A673 (cell line): ENCODE results near the gene PPP1R8. TPM values are rescaled to one million over a fixed set of nuclear protein-coding genes. Genes with fewer than 3 reads are reported as not detected.
"Not testable (repeated sequence)": the region's sequence is repeated elsewhere in the genome, so short reads cannot be mapped to it uniquely, and the experiment has no call there.

Experiments used
- BruUV-seq: library from RNA; stranded (reverse); fragments of 400-500 nt; replicated peaks from 2 replicates; lab custom pipeline; 2021; lab: Mats Ljungman, UMichigan
- CTCF ChIA-PET: fragments of 300-600 bp; sonication (Branson Sonifier 250); formaldehyde crosslinking; loops from one replicate; lab custom pipeline; 2022; ENCODE audit warnings: antibody characterized with exemption; lab: Charles Lee
- POLR2A ChIA-PET: fragments of 300-600 bp; sonication (Branson Sonifier 250); formaldehyde crosslinking; loops from one replicate; lab custom pipeline; 2022; ENCODE audit warnings: antibody characterized with exemption; ENCODE audit not compliant: low non-redundant PET; lab: Charles Lee
- DNase-seq: peaks from one replicate; pipeline ENCODE4 v3.0.0-alpha.2; 2015; ENCODE audit warnings: low spot score
- H3K27ac ChIP-seq: fragments of 200-600 bp; sonication (generic); 2 replicates; pipeline ENCODE4 v1.5.1; 2016; ENCODE audit warnings: mixed run types, low read depth, mild to moderate bottlenecking, mixed read lengths, antibody characterized with exemption, low read length; ENCODE audit not compliant: poor library complexity, severe bottlenecking
- H3K27me3 ChIP-seq: fragments of 200-600 bp; sonication (generic); replicated peaks from 2 replicates; pipeline ENCODE4 v1.6.1; 2017; ENCODE audit warnings: mixed run types, low read depth, mild to moderate bottlenecking, mixed read lengths, antibody characterized with exemption, low read length; ENCODE audit not compliant: insufficient read depth, poor library complexity
- H3K36me3 ChIP-seq: fragments of 200-600 bp; sonication (generic); 2 replicates; pipeline ENCODE4 v1.6.1; 2016; ENCODE audit warnings: mixed run types, mild to moderate bottlenecking, mixed read lengths, antibody characterized with exemption, low read length; ENCODE audit not compliant: insufficient read depth, poor library complexity, severe bottlenecking
- H3K4me1 ChIP-seq: fragments of 200-600 bp; sonication (generic); 2 replicates; pipeline ENCODE4 v1.6.1; 2017; ENCODE audit warnings: mixed run types, mild to moderate bottlenecking, mixed read lengths, antibody characterized with exemption, low read length; ENCODE audit not compliant: insufficient read depth, poor library complexity, severe bottlenecking
- H3K4me3 ChIP-seq: fragments of 200-600 bp; sonication (generic); 2 replicates; pipeline ENCODE4 v1.5.1; 2016; ENCODE audit warnings: low read depth, mixed run types, mild to moderate bottlenecking, mixed read lengths, low read length; ENCODE audit not compliant: poor library complexity, severe bottlenecking
- H3K9me3 ChIP-seq: fragments of 200-600 bp; sonication (generic); 2 replicates; pipeline ENCODE4 v1.6.1; 2016; ENCODE audit warnings: mixed run types, low read depth, mild to moderate bottlenecking, mixed read lengths, antibody characterized with exemption, low read length; ENCODE audit not compliant: poor library complexity, severe bottlenecking
- EZH2 ChIP-seq: fragments of 200-600 bp; sonication (generic); IDR thresholded peaks from 2 replicates; pipeline ENCODE4 v1.6.1; 2017; ENCODE audit warnings: borderline replicate concordance, low read depth, mild to moderate bottlenecking, mixed read lengths, antibody characterized with exemption, low read length; ENCODE audit not compliant: poor library complexity, severe bottlenecking
- intact Hi-C: fragments of 100-400 bp; cut with micrococcal nuclease; formaldehyde crosslinking; loops from one replicate; pipeline ENCODE4 v1.10.0; 2022; ENCODE audit not compliant: unreplicated experiment
- total RNA-seq: library from RNA; stranded (reverse); gene quantifications from 2 replicates; pipeline ENCODE4 v1.2.3, GENCODE V29; 2021
- TF ChIP-seq, protein P1 (sequence below): fragments of 300-800, 200-600 bp; sonication (generic); conservative IDR thresholded peaks from 2 replicates; pipeline ENCODE4 v1.5.1; 2017; ENCODE audit warnings: low read depth, mild to moderate bottlenecking, antibody characterized with exemption, low read length, moderate library complexity, mixed read lengths

Gene PPP1R8
- total RNA-seq, 1 experiment from 2014 or later: 60.9 TPM

DNA sequence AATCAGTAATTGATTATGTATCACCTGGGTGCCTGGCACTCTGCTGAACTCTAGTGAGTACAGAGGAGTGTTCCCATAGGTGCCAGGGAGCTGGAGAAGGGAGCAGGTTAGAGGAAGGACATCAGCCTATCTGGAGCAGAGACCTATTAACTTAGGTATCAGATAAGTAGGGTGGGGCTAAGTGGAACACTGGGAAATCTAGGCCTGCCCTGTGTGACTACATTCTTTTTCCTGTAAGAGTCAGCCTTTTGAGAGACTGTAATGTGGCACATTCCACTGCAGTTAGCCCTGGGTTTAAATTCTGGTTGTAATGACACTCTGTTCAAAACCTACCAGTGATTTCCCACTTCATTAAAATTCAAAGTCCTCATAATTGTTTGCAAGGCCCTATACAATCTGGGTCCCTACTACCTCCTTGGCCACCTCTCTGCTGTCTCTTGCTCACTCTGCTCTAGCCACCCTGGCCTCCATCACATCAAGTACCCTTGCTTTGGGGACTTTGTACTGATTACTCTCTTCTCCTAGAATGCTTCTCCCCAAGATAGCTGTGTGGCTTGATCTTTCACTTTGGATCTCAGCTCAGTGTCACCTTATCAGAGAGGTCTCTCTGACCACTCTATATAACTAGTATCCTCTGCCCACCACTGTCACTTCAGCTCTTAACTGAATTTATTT lies 44.7 kb upstream of the PPP1R8 start:
- POLR2A ChIA-PET: interaction anchor here (0.8 kb wide), 1 partner anchor 13 kb away, joined by 3 read pairs; the partner anchor contains the start of gene STX12
- intact Hi-C loops: no loop called here
- Histone ChIP-seq H3K9me3 (no peaks in the 10 kb centered on the region), H3K4me3 (no peak overlapping the region), H3K4me1 (no peaks in the 10 kb centered on the region), H3K36me3 (no peaks in the 10 kb centered on the region), H3K27me3 (no peaks in the 10 kb centered on the region), H3K27ac (no peak overlapping the region)
- no peak for DNase-seq
- CTCF ChIA-PET: no interaction called here
- no TSS peak for BruUV-seq
- TF ChIP-seq, protein P1, sequence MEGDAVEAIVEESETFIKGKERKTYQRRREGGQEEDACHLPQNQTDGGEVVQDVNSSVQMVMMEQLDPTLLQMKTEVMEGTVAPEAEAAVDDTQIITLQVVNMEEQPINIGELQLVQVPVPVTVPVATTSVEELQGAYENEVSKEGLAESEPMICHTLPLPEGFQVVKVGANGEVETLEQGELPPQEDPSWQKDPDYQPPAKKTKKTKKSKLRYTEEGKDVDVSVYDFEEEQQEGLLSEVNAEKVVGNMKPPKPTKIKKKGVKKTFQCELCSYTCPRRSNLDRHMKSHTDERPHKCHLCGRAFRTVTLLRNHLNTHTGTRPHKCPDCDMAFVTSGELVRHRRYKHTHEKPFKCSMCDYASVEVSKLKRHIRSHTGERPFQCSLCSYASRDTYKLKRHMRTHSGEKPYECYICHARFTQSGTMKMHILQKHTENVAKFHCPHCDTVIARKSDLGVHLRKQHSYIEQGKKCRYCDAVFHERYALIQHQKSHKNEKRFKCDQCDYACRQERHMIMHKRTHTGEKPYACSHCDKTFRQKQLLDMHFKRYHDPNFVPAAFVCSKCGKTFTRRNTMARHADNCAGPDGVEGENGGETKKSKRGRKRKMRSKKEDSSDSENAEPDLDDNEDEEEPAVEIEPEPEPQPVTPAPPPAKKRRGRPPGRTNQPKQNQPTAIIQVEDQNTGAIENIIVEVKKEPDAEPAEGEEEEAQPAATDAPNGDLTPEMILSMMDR: no peak
- TF ChIP-seq EZH2: no peak

DNA sequence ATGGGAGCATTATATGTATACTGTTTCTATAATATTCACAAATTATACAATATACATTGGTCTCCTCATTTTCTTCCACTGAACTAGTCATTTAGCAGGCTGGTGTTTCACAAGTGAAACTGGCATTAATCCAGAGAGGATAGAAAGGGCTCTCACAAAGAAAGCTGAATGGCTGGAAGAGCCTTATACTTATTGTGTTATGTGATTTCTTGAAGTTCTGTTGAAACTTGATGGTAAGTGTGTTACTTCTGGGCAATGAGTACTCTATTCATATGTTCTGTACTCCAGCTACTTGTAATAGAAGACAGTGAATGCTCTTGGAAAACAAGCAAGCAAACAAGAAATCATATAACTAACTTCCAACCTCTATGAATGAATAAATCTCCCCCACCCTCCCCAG lies 42.7 kb upstream of the PPP1R8 start:
- BruUV-seq: no TSS peak
- no peak overlapping the region for H3K4me3 ChIP-seq
- no peaks in the 10 kb centered on the region for H3K36me3 ChIP-seq
- peak; percentile 34 for DNase-seq
- intact Hi-C loops: no loop called here
- H3K27ac ChIP-seq: no peak overlapping the region
- CTCF ChIA-PET: no interaction called here
- TF ChIP-seq, protein P1: no peak
- no peak for TF ChIP-seq EZH2
- H3K4me1 ChIP-seq: no peaks in the 10 kb centered on the region
- POLR2A ChIA-PET: no interaction called here
- no peaks in the 10 kb centered on the region for H3K27me3 ChIP-seq
- H3K9me3 ChIP-seq: no peaks in the 10 kb centered on the region

GRCh38 chr1:27789540-27790041 lies 41.0 kb upstream of the PPP1R8 start:
- POLR2A ChIA-PET: no interaction called here
- peaks cover 3% of the 10 kb centered on the region for H3K36me3 ChIP-seq
- H3K4me3 ChIP-seq: no peak overlapping the region
- H3K9me3 ChIP-seq: no peaks in the 10 kb centered on the region
- TF ChIP-seq, protein P1: no peak
- no peak for TF ChIP-seq EZH2
- H3K27me3 ChIP-seq: no peaks in the 10 kb centered on the region
- H3K4me1 ChIP-seq: no peaks in the 10 kb centered on the region
- no peak overlapping the region for H3K27ac ChIP-seq
- CTCF ChIA-PET: no interaction called here
- intact Hi-C loops: no loop called here
- no TSS peak for BruUV-seq
- DNase-seq: no peak

- H3K36me3 ChIP-seq, DNase-seq, CTCF ChIA-PET, BruUV-seq, intact Hi-C loops, H3K27me3 ChIP-seq, H3K4me1 ChIP-seq, H3K27ac ChIP-seq, POLR2A ChIA-PET, H3K9me3 ChIP-seq, H3K4me3 ChIP-seq: not testable (repeated sequence)
Observed at GRCh38 chr1:27790270-27790669, 40.3 kb upstream of the PPP1R8 start.
